DOHH2 (cell line): ENCODE data around the gene PLK1.
"Not testable (repeated sequence)": the region's sequence is repeated elsewhere in the genome, so short reads cannot be mapped to it uniquely, and the experiment has no call there.

Experiments used
- H3F3A ChIP-seq: fragments of 200-600 bp; sonication (generic), shearing (Covaris generic); 2 replicates; pipeline ENCODE4 v1.6.0; 2016; ENCODE audit warnings: antibody characterized with exemption, mild to moderate bottlenecking; ENCODE audit not compliant: control insufficient read depth, insufficient read depth
- H3K27ac ChIP-seq: fragments of 200-600 bp; sonication (generic); 2 replicates; pipeline ENCODE4 v1.5.1; 2014; ENCODE audit warnings: low read depth, mild to moderate bottlenecking, low read length, moderate library complexity
- H3K27me3 ChIP-seq: fragments of 200-600 bp; sonication (generic); 2 replicates; pipeline ENCODE4 v1.6.1; 2014; ENCODE audit warnings: mild to moderate bottlenecking, low read length, mixed read lengths; ENCODE audit not compliant: control insufficient read depth
- H3K36me3 ChIP-seq: fragments of 200-600 bp; sonication (generic); 2 replicates; pipeline ENCODE4 v1.6.1; 2014; ENCODE audit warnings: mild to moderate bottlenecking, low read length, moderate library complexity, mixed read lengths; ENCODE audit not compliant: control insufficient read depth
- H3K4me1 ChIP-seq: fragments of 200-600 bp; sonication (generic); 2 replicates; pipeline ENCODE4 v1.6.1; 2014; ENCODE audit warnings: mild to moderate bottlenecking, low read length, mixed read lengths; ENCODE audit not compliant: control insufficient read depth
- H3K4me2 ChIP-seq: fragments of 200-600 bp; sonication (generic); 2 replicates; pipeline ENCODE4 v1.6.0; 2014; ENCODE audit warnings: mild to moderate bottlenecking, low read length, moderate library complexity
- H3K4me3 ChIP-seq: fragments of 200-600 bp; sonication (generic); 2 replicates; pipeline ENCODE4 v1.5.1; 2014; ENCODE audit warnings: mild to moderate bottlenecking, low read length, mixed read lengths
- H3K79me2 ChIP-seq: fragments of 200-600 bp; sonication (generic); 2 replicates; pipeline ENCODE4 v1.6.1; 2014; ENCODE audit warnings: mild to moderate bottlenecking, low read length, mixed read lengths; ENCODE audit not compliant: control insufficient read depth
- H3K9me2 ChIP-seq: fragments of 200-600 bp; sonication (generic); replicated peaks from 2 replicates; pipeline ENCODE4 v1.6.1; 2014; ENCODE audit warnings: mild to moderate bottlenecking, low read length, mixed read lengths; ENCODE audit not compliant: control insufficient read depth
- H3K9me3 ChIP-seq: fragments of 200-600 bp; sonication (generic); 2 replicates; pipeline ENCODE4 v1.6.1; 2014; ENCODE audit warnings: antibody characterized with exemption, low read length, mixed read lengths; ENCODE audit not compliant: control insufficient read depth, insufficient read depth
- H4K20me1 ChIP-seq: fragments of 200-600 bp; sonication (generic); 2 replicates; pipeline ENCODE4 v1.6.0; 2014; ENCODE audit warnings: low read depth, mild to moderate bottlenecking, antibody characterized with exemption, low read length, moderate library complexity; ENCODE audit not compliant: control insufficient read depth, insufficient read depth
- EZH2phosphoT487 ChIP-seq: fragments of 200-600 bp; sonication (generic); IDR thresholded peaks from 2 replicates; pipeline ENCODE4 v1.6.1; 2017; ENCODE audit warnings: borderline replicate concordance, mild to moderate bottlenecking, antibody characterized with exemption, low read length, moderate library complexity, mixed read lengths
- TF ChIP-seq, protein P1 (sequence below): fragments of 200-600 bp; sonication (generic); IDR thresholded peaks from one replicate; pipeline ENCODE4 v1.5.1; 2014; ENCODE audit warnings: antibody characterized with exemption, mild to moderate bottlenecking, low read depth, low read length; ENCODE audit not compliant: poor library complexity, severe bottlenecking

The PLK1 gene

DNA sequence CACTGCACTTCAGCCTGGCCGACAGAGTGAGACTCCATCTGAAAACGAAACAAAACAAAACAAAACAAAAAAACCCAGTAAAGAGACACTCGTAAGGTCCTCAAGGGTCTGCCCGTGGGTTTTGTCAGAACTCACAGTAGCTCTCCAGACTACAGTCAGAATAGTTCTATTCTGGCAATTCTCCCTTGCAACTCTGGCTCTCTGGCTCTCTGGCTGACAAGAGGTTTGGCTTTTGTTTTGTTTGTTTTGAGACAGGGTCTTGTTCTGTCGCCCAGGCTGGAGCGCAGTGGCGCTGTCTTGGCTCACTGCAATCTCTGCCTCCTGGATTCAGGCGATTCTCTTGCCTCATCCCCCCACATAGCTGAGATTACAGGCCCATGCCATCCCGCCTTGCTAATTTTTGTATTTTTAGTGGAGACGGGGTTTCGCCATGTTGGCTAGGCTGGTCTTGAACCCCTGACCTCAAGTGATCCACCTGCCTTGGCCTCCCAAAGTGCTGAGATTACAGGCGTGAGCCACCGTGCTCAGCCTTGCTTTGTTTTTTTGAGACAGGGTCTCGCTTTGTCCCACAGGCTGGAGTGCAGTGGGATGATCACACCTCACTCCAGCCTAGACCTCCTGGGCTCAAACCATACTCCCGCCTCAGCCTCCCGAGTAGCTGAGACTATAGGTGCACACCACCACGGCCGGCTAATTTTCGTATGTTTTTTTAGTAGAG, 55.6 kb downstream of the PLK1 start:
- H3F3A ChIP-seq: 0 out of 2 replicates have a peak, but pooled peaks cover 2% of the 10 kb centered on the region
- H3K79me2 ChIP-seq: no peaks in the 10 kb centered on the region
- TF ChIP-seq, protein P1, sequence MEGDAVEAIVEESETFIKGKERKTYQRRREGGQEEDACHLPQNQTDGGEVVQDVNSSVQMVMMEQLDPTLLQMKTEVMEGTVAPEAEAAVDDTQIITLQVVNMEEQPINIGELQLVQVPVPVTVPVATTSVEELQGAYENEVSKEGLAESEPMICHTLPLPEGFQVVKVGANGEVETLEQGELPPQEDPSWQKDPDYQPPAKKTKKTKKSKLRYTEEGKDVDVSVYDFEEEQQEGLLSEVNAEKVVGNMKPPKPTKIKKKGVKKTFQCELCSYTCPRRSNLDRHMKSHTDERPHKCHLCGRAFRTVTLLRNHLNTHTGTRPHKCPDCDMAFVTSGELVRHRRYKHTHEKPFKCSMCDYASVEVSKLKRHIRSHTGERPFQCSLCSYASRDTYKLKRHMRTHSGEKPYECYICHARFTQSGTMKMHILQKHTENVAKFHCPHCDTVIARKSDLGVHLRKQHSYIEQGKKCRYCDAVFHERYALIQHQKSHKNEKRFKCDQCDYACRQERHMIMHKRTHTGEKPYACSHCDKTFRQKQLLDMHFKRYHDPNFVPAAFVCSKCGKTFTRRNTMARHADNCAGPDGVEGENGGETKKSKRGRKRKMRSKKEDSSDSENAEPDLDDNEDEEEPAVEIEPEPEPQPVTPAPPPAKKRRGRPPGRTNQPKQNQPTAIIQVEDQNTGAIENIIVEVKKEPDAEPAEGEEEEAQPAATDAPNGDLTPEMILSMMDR: no peak
- TF ChIP-seq EZH2phosphoT487: no peak
- H3K4me1 ChIP-seq: peaks cover 4% of the 10 kb centered on the region
- no peaks in the 10 kb centered on the region for H3K27me3 ChIP-seq
- no peaks in the 10 kb centered on the region for H4K20me1 ChIP-seq
- no peaks in the 10 kb centered on the region for H3K9me2 ChIP-seq
- no peak overlapping the region for H3K4me3 ChIP-seq
- H3K36me3 ChIP-seq: no peaks in the 10 kb centered on the region
- no peak overlapping the region for H3K27ac ChIP-seq
- H3K9me3 ChIP-seq: no peaks in the 10 kb centered on the region
- H3K4me2 ChIP-seq: no peak overlapping the region

DNA sequence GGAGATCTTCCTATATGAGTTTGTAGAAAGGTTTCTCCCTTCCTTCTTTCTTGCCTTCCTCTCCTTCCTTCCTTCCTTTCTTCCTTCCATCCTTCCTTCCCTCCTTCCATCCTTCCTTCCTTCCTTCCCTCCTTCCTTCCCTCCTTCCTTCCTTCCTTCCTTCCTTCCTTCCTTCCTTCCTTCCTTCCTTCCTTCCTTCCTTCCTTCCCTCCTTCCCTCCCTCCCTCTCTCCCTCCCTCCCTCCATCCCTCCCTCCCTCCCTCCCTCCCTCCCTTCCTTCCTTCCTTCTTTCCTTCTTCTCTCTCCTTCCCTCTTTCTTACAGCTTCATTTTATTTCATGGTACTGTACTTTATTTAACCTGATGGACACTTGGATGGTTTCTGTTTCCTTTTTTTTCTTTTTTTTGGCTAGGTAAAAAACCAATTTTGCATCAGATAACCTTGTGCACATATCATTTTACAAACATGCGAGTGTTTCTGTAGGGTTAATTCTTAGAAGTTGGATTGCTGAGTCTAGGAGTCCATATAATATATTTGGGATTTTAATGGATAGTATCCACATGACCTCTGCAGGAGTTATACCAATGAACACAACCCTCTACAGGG, 58.8 kb downstream of the PLK1 start:
- not testable (repeated sequence) for H3K4me2 ChIP-seq, H3K4me3 ChIP-seq, H3F3A ChIP-seq, H3K27ac ChIP-seq, H3K27me3 ChIP-seq, H3K36me3 ChIP-seq, H3K4me1 ChIP-seq, H3K9me3 ChIP-seq, H3K79me2 ChIP-seq, H4K20me1 ChIP-seq, H3K9me2 ChIP-seq

GRCh38 chr16:23739516-23739915, 60.8 kb downstream of the PLK1 start:
- Histone ChIP-seq H3K4me1 (peaks cover 4% of the 10 kb centered on the region), H4K20me1 (no peaks in the 10 kb centered on the region), H3K27me3 (no peaks in the 10 kb centered on the region), H3F3A (0 out of 2 replicates have a peak, but pooled peaks cover 2% of the 10 kb centered on the region), H3K9me3 (no peaks in the 10 kb centered on the region), H3K79me2 (no peaks in the 10 kb centered on the region), H3K36me3 (no peaks in the 10 kb centered on the region), H3K4me2 (no peak overlapping the region), H3K9me2 (no peaks in the 10 kb centered on the region), H3K27ac (no peak overlapping the region), H3K4me3 (no peak overlapping the region)
- TF ChIP-seq, protein P1: no peak
- TF ChIP-seq EZH2phosphoT487: no peak
